ENCODE results near the gene PSMG3.

The PSMG3 gene

GRCh38 chr7:1546909-1547776 is 22.7 kb downstream of the PSMG3 start:
- in situ Hi-C loops (cut with HindIII; ENCODE audit: low sequenced_read_pairs): no loop called here

- in situ Hi-C loops (cut with HindIII; ENCODE audit: low sequenced_read_pairs): no loop called here
Observed at GRCh38 chr7:1546274-1546908, 23.4 kb downstream of the PSMG3 start.

- in situ Hi-C loops (cut with HindIII; ENCODE audit: low sequenced_read_pairs): no loop called here
Observed at GRCh38 chr7:1545417-1546246, 24.2 kb downstream of the PSMG3 start.

- in situ Hi-C loops (cut with HindIII; ENCODE audit: low sequenced_read_pairs): no loop called here
Observed at GRCh38 chr7:1544896-1545416, 24.9 kb downstream of the PSMG3 start.

- in situ Hi-C loops (cut with HindIII; ENCODE audit: low sequenced_read_pairs): no loop called here
Observed at GRCh38 chr7:1544178-1544895, 25.5 kb downstream of the PSMG3 start.

- in situ Hi-C loops (cut with HindIII; ENCODE audit: low sequenced_read_pairs): no loop called here
Observed at GRCh38 chr7:1543826-1544177, 26.0 kb downstream of the PSMG3 start.

- in situ Hi-C loops (cut with HindIII; ENCODE audit: low sequenced_read_pairs): no loop called here
Observed at GRCh38 chr7:1542841-1543747, 26.7 kb downstream of the PSMG3 start.

- in situ Hi-C loops (cut with HindIII; ENCODE audit: low sequenced_read_pairs): no loop called here
Observed at GRCh38 chr7:1542329-1542728, 27.5 kb downstream of the PSMG3 start.

GRCh38 chr7:1541431-1542162 is 28.2 kb downstream of the PSMG3 start:
- in situ Hi-C loops (cut with HindIII; ENCODE audit: low sequenced_read_pairs): no loop called here

- in situ Hi-C loops (cut with HindIII; ENCODE audit: low sequenced_read_pairs): no loop called here
Observed at GRCh38 chr7:1540776-1541271, 29.0 kb downstream of the PSMG3 start.

- in situ Hi-C loops (cut with HindIII; ENCODE audit: low sequenced_read_pairs): no loop called here
Observed at GRCh38 chr7:1539882-1540775, 29.7 kb downstream of the PSMG3 start.

GRCh38 chr7:1539181-1539881 is 30.5 kb downstream of the PSMG3 start:
- in situ Hi-C loops (cut with HindIII; ENCODE audit: low sequenced_read_pairs): no loop called here

- in situ Hi-C loops (cut with HindIII; ENCODE audit: low sequenced_read_pairs): no loop called here
Observed at GRCh38 chr7:1538544-1539180, 31.2 kb downstream of the PSMG3 start.

- in situ Hi-C loops (cut with HindIII; ENCODE audit: low sequenced_read_pairs): no loop called here
Observed at GRCh38 chr7:1537535-1538412, 32.1 kb downstream of the PSMG3 start.

- in situ Hi-C loops (cut with HindIII; ENCODE audit: low sequenced_read_pairs): no loop called here
Observed at GRCh38 chr7:1536743-1537534, 32.9 kb downstream of the PSMG3 start.
